Activated naive CD4-positive, alpha-beta T cell treated with Interleukin-2 at 50 U/mL for 16 hours (primary cell): Measurements from ENCODE around the gene PTPN2.
"Not testable (repeated sequence)": the region's sequence is repeated elsewhere in the genome, so short reads cannot be mapped to it uniquely, and the experiment has no call there.

Experiments
- DNase-seq: peaks from one replicate; pipeline ENCODE4 v3.0.0-alpha.2; 2020

The PTPN2 gene

GRCh38 chr18:12769644-12770440, 114.2 kb downstream of the PTPN2 start:
- no peak for DNase-seq

- no peak for DNase-seq
These were observed 114.9 kb downstream of the PTPN2 start for GRCh38 chr18:12769136-12769535.

GRCh38 chr18:12768625-12769024, 115.4 kb downstream of the PTPN2 start:
- no peak for DNase-seq

- no peak for DNase-seq
These were observed 116.4 kb downstream of the PTPN2 start for GRCh38 chr18:12767580-12768155.

- no peak for DNase-seq
These were observed 117.0 kb downstream of the PTPN2 start for GRCh38 chr18:12766986-12767433.

- no peak for DNase-seq
These were observed 118.5 kb downstream of the PTPN2 start for GRCh38 chr18:12765586-12765985.

- DNase-seq, result no peak
These were observed 118.9 kb downstream of the PTPN2 start for GRCh38 chr18:12765126-12765525.

GRCh38 chr18:12758566-12758965, 125.5 kb downstream of the PTPN2 start:
- DNase-seq, result not testable (repeated sequence)

- not testable (repeated sequence) for DNase-seq
These were observed 127.3 kb downstream of the PTPN2 start for GRCh38 chr18:12756619-12757239.

GRCh38 chr18:12755606-12756005, 128.4 kb downstream of the PTPN2 start:
- not testable (repeated sequence) for DNase-seq

GRCh38 chr18:12754511-12754910, 129.5 kb downstream of the PTPN2 start:
- no peak for DNase-seq

GRCh38 chr18:12751891-12752290, 132.1 kb downstream of the PTPN2 start:
- no peak for DNase-seq

GRCh38 chr18:12751503-12751884, 132.5 kb downstream of the PTPN2 start:
- no peak for DNase-seq

GRCh38 chr18:12750715-12751502, 133.1 kb downstream of the PTPN2 start:
- no peak for DNase-seq

GRCh38 chr18:12750076-12750714, 133.8 kb downstream of the PTPN2 start:
- no peak for DNase-seq

GRCh38 chr18:12749121-12749520, 134.9 kb downstream of the PTPN2 start:
- DNase-seq, result no peak

- no peak for DNase-seq
These were observed 135.4 kb downstream of the PTPN2 start for GRCh38 chr18:12748671-12749070.

- no peak for DNase-seq
These were observed 136.3 kb downstream of the PTPN2 start for GRCh38 chr18:12747530-12748315.

- DNase-seq, result no peak
These were observed 138.8 kb downstream of the PTPN2 start for GRCh38 chr18:12745095-12745795.

GRCh38 chr18:12744103-12744502, 139.9 kb downstream of the PTPN2 start:
- DNase-seq, result no peak

- DNase-seq, result no peak
These were observed 141.6 kb downstream of the PTPN2 start for GRCh38 chr18:12742453-12742852.
